Ureter (tissue), 1 donor: Measurements from ENCODE around the gene TBCEL. TPM values are rescaled to one million over a fixed set of nuclear protein-coding genes. Genes with fewer than 3 reads are reported as not detected.

Experiments used
- DNase-seq: peaks from one replicate; pipeline ENCODE4 v3.0.0-alpha.2; 2020; ENCODE audit warnings: low spot score
- total RNA-seq: library from RNA; stranded (reverse); gene quantifications from one replicate; pipeline ENCODE4 v1.2.4, GENCODE V29; 2023
- donor health status: DM: yes; HTN: yes; CAD: no.

The TBCEL gene
- total RNA-seq, 1 donor from 2014 or later: 31.0 TPM

DNA sequence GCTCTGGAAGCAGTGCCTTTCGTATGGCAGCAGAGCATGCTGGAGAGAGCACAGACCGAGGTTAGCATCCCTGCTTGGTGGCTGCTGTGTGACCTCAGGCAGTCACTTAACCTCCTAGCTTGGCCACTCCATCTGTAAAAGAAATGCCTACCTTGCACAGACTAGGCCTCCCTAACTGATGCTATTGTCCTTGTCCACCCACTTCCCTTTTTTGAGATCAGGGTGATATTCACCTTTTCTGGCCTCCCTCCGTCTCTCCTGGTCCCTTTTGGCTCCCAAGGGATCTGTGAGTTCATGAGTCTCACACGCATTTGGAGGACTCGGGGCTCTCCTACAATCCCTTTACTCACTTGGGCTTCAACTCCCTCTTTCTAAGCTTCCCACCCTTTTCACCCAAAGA lies 114.4 kb downstream of the TBCEL start:
- DNase-seq: no peak

- no peak for DNase-seq
Observed at GRCh38 chr11:121140369-121140768, 116.5 kb downstream of the TBCEL start.

Other genes with a start within 250 kb of the TBCEL start
- gene TECTA, start 77.1 kb downstream of the TBCEL start, total RNA-seq: 0.83 TPM